ENCODE data around the gene TTC34. TPM values are rescaled to one million over a fixed set of nuclear protein-coding genes. Genes with fewer than 3 reads are reported as not detected.

The TTC34 gene
- total RNA-seq, 2 donors from 2014 or later = under 0.01 to 0.52 TPM

DNA sequence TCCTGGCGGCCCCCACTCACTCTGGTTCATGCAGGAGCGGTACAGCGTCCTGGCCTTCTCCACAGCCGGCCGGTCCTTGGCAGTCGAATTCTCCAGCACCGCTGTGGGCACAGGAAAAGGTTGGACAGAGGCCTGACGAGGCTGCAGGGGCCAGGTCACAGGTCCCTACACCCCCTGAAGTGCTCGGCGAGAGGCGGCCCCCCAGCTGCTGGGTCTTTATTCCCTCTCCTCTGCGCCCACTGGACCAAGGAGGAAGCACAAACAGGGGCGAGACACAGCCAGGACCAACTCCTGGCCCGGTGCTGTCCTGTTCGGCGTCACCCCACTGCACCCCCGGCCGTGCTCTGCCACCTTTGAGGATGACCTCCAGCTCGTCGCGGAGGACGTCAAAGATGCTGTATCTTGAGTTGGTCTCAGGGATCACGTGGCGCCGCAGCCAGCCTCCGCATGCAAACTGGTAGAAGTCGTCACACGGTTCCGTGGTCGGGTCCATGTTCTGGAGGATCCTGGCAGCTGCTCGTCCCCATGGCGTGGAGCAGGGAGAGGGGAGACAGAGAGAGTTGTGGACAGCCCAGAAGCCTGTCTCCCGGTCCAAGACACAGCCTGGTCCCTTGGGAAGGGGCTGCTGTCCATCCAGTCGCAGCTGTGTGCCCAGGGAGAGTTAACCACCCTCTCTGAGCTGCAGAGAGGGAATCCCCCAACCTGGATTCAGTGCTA is 192.0 kb downstream of the TTC34 start:
- Histone ChIP-seq H3K9me3 (no peaks in the 10 kb centered on the region), H3K27me3 (no peaks in the 10 kb centered on the region), H3K27ac (no peak overlapping the region), H3K4me3 (no peak overlapping the region), H3K4me1 (no peaks in the 10 kb centered on the region), H3K36me3 (replicated peaks in 1 of 2; ENCODE audit: insufficient read depth in 1 of 2, low read depth in 2 of 2) (no peaks in the 10 kb centered on the region)
- TF ChIP-seq POLR2A (IDR thresholded peaks at IDR 0.05) = no peak
- TF ChIP-seq, protein P1, sequence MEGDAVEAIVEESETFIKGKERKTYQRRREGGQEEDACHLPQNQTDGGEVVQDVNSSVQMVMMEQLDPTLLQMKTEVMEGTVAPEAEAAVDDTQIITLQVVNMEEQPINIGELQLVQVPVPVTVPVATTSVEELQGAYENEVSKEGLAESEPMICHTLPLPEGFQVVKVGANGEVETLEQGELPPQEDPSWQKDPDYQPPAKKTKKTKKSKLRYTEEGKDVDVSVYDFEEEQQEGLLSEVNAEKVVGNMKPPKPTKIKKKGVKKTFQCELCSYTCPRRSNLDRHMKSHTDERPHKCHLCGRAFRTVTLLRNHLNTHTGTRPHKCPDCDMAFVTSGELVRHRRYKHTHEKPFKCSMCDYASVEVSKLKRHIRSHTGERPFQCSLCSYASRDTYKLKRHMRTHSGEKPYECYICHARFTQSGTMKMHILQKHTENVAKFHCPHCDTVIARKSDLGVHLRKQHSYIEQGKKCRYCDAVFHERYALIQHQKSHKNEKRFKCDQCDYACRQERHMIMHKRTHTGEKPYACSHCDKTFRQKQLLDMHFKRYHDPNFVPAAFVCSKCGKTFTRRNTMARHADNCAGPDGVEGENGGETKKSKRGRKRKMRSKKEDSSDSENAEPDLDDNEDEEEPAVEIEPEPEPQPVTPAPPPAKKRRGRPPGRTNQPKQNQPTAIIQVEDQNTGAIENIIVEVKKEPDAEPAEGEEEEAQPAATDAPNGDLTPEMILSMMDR (IDR thresholded peaks at IDR 0.05) = no peak
- peak in 1 of 4 donors; percentile 4 for DNase-seq
- no peak for ATAC-seq
- 66 to 78% methylated on average over 10 to 34 of the region's 34 CpGs for WGBS, 2 donors
- intact Hi-C loops (cut with DNase I) = no loop called here

DNA sequence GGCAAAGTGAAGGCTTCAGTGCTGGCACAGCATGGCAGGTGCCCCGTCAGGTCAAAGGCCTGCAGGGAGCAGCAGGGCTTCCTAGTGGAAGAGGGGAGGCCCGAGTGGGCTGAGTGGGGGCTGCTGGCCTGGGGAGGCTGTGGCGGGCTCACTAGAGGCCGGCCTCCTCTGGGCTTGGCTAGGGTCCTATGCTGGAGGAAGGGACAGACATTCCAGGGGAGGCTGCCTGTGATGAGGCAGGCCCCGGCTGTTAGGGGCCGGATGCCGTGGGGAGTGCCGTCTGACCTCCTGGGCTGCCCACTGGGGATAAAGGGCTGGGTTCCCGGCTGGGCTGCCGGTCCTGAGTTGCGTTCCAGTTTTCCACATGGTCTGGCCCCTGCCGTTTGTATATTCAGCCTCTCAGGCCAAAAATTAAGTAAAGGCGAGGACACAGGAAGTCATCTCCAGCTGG is 193.8 kb downstream of the TTC34 start:
- Histone ChIP-seq H3K4me3 (no peak overlapping the region), H3K27me3 (no peaks in the 10 kb centered on the region), H3K9me3 (no peaks in the 10 kb centered on the region), H3K27ac (no peak overlapping the region), H3K4me1 (no peaks in the 10 kb centered on the region), H3K36me3 (replicated peaks in 1 of 2; ENCODE audit: insufficient read depth in 1 of 2, low read depth in 2 of 2) (no peaks in the 10 kb centered on the region)
- 66 to 83% methylated on average over 4 to 12 of the region's 13 CpGs for WGBS, 2 donors
- intact Hi-C loops (cut with DNase I) = no loop called here
- ATAC-seq = no peak
- no peak for TF ChIP-seq POLR2A (IDR thresholded peaks at IDR 0.05)
- TF ChIP-seq, protein P1 (IDR thresholded peaks at IDR 0.05) = no peak
- DNase-seq = peak in 1 of 4 donors; percentile 17

DNA sequence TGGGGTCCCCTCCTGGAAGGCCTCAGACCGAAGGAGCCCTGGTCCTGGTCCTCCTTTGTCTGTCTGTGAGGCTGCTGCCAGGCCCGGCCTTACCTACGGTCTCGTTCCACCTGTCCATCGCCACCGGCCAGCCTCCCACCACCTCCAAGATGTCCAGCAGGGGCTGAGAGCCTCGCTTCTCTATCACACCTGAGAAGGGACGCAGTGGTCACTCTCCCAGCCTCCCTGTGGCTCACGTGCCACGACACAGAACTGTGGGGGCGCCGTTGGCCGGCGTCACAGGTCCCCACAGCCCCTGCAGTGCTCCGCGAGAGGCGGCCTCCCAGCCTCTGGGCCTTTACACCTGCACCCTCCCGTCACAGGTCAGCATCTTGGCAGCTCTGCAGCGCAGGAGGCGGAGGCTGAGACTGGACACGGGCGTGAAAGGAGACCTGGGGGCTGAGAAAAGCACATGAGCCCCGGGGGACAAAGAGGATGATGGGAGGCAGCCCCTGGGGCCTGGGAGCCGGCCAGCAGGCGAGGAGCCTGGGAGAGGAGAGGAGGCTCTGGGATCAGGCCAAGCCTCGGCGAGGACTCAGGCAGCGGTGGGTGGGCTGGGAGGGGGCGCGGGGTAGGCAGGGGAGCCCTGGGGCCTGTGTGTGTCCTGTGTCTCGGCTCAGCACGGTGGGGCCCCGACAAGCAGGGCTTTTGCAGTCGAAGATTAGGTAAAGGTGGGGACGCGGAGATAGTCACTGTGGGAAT is 194.4 kb downstream of the TTC34 start:
- ATAC-seq = no peak
- no peak for TF ChIP-seq POLR2A (IDR thresholded peaks at IDR 0.05)
- TF ChIP-seq, protein P1 (IDR thresholded peaks at IDR 0.05) = no peak
- 74 to 85% methylated on average over 23 to 27 of the region's 36 CpGs for WGBS, 2 donors
- intact Hi-C loops (cut with DNase I) = no loop called here
- no peak for DNase-seq
- H3K27ac ChIP-seq = no peak overlapping the region
- no peaks in the 10 kb centered on the region for H3K27me3 ChIP-seq
- H3K4me1 ChIP-seq = no peaks in the 10 kb centered on the region
- no peaks in the 10 kb centered on the region for H3K9me3 ChIP-seq
- no peaks in the 10 kb centered on the region for H3K36me3 ChIP-seq (replicated peaks in 1 of 2; ENCODE audit: insufficient read depth in 1 of 2, low read depth in 2 of 2)
- no peak overlapping the region for H3K4me3 ChIP-seq

DNA sequence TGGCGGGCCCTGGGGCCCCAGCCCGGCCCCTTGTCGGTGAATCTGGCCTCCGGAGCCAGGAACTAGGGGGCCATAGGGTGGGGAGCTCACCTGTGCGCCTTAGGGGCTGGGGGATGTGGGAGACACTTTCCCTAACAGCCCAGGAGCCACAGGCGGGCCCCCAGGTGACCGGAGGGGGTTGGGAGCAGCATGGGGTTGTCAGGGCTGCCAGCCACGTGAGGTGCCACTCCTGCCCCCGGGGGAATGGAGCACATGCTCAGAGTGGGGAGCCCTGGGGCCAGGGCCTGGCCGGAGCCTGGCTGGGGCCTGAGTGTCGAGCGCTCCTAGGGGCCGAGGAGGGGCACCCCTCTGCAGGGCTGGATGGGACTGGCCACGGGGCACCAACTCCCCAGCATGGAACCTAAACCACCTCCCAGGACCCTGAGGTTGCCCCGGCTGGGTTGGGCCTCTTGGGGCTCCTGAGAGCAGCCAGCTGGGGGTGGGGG is 195.1 kb downstream of the TTC34 start:
- H3K4me1 ChIP-seq = no peaks in the 10 kb centered on the region
- no peak for TF ChIP-seq POLR2A (IDR thresholded peaks at IDR 0.05)
- TF ChIP-seq, protein P1 (IDR thresholded peaks at IDR 0.05) = no peak
- H3K27ac ChIP-seq = no peak overlapping the region
- no peaks in the 10 kb centered on the region for H3K9me3 ChIP-seq
- H3K27me3 ChIP-seq = no peaks in the 10 kb centered on the region
- WGBS, 2 donors = 74 to 77% methylated on average over 5 to 15 of the region's 15 CpGs
- DNase-seq = no peak
- no peaks in the 10 kb centered on the region for H3K36me3 ChIP-seq (replicated peaks in 1 of 2; ENCODE audit: insufficient read depth in 1 of 2, low read depth in 2 of 2)
- H3K4me3 ChIP-seq = no peak overlapping the region
- intact Hi-C loops (cut with DNase I) = no loop called here
- ATAC-seq = no peak
